Measurements from ENCODE around the gene OR2B6. TPM values are rescaled to one million over a fixed set of nuclear protein-coding genes. Genes with fewer than 3 reads are reported as not detected.

The OR2B6 gene
- total RNA-seq, 1 donor from 2014 or later = not detected

DNA sequence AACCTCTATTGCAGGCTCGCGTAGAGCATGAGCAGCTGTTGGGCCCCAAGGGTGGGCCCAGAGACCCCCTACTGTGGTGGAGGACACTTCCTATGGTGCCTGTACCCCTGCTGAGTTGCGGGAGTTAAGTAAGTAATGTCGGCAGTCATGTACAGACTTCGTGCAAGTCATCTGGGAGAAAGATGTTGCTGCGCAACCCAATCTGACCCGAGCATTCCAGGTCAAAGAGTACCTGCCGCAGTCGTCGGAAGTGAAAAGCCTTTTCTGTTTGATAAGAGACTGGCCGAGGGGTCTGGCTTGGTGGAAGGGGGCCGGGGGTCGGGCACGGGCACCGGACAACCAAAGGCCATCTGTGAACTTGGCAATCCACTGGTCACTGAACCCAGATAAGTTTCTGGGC, 44.3 kb downstream of the OR2B6 start:
- H3K27me3 ChIP-seq = peaks cover 13% of the 10 kb centered on the region
- intact Hi-C loops (cut with DNase I) = no loop called here
- no peak overlapping the region for H3K27ac ChIP-seq
- H3K36me3 ChIP-seq = no peaks in the 10 kb centered on the region
- no peak overlapping the region for H3K4me3 ChIP-seq
- H3K4me1 ChIP-seq = no peaks in the 10 kb centered on the region
- DNase-seq = no peak
- no peak for ATAC-seq
- TF ChIP-seq, protein P1, sequence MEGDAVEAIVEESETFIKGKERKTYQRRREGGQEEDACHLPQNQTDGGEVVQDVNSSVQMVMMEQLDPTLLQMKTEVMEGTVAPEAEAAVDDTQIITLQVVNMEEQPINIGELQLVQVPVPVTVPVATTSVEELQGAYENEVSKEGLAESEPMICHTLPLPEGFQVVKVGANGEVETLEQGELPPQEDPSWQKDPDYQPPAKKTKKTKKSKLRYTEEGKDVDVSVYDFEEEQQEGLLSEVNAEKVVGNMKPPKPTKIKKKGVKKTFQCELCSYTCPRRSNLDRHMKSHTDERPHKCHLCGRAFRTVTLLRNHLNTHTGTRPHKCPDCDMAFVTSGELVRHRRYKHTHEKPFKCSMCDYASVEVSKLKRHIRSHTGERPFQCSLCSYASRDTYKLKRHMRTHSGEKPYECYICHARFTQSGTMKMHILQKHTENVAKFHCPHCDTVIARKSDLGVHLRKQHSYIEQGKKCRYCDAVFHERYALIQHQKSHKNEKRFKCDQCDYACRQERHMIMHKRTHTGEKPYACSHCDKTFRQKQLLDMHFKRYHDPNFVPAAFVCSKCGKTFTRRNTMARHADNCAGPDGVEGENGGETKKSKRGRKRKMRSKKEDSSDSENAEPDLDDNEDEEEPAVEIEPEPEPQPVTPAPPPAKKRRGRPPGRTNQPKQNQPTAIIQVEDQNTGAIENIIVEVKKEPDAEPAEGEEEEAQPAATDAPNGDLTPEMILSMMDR (IDR thresholded peaks at IDR 0.05) = no peak
- H3K9me3 ChIP-seq = no peaks in the 10 kb centered on the region

DNA sequence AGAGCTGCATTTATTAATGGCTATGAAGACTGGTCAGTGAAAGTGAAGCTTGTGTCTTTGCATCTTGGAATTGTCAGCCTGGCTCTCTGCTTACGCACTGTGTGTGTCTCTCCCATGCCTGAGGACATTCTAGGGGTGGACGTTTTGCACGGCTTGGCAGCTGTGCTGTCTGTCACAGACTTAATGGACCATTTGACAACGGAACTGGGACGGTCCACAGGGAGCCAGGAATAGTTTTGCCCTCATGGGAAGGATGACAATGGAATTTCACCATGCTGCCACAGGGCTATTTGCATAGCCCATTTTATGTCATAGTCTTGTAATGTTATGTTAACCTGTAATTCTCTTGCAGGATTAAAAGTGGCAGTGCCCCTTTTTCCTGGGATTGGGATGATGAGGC, 44.7 kb downstream of the OR2B6 start:
- TF ChIP-seq, protein P1 (IDR thresholded peaks at IDR 0.05) = no peak
- DNase-seq (no peak), ATAC-seq (no peak)

DNA sequence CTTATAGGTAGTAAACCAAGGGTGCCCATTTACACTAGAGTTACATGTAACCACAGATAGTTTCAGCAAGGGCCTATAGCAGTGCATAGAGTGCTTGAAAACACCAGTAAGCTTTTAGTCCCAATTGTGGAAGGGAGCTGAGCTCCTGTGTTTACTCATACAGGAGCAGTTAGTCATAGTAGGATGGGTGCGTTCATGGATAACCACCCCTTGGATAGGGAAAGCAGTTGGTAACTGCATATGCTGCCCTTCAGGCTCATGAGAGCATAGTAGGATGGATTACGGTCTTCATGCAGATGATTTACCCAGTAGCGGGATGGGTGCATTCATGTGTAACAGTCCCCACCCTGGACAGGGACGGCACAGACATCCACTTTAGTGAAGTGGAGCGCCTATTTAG, 45.1 kb downstream of the OR2B6 start:
- ATAC-seq (no peak), DNase-seq (no peak)
- Histone ChIP-seq H3K4me3 (no peak overlapping the region), H3K27me3 (peaks cover 13% of the 10 kb centered on the region), H3K36me3 (no peaks in the 10 kb centered on the region), H3K27ac (no peak overlapping the region), H3K4me1 (no peaks in the 10 kb centered on the region), H3K9me3 (no peaks in the 10 kb centered on the region)
- TF ChIP-seq, protein P1 (IDR thresholded peaks at IDR 0.05) = no peak
- intact Hi-C loops (cut with DNase I) = no loop called here

More for the DNA sequence above, 44.7 kb downstream of the OR2B6 start:
- H3K27ac ChIP-seq = no peak overlapping the region
- H3K4me3 ChIP-seq = no peak overlapping the region
- peaks cover 13% of the 10 kb centered on the region for H3K27me3 ChIP-seq
- intact Hi-C loops (cut with DNase I) = no loop called here
- H3K9me3 ChIP-seq = no peaks in the 10 kb centered on the region
- H3K36me3 ChIP-seq = no peaks in the 10 kb centered on the region
- no peaks in the 10 kb centered on the region for H3K4me1 ChIP-seq

DNA sequence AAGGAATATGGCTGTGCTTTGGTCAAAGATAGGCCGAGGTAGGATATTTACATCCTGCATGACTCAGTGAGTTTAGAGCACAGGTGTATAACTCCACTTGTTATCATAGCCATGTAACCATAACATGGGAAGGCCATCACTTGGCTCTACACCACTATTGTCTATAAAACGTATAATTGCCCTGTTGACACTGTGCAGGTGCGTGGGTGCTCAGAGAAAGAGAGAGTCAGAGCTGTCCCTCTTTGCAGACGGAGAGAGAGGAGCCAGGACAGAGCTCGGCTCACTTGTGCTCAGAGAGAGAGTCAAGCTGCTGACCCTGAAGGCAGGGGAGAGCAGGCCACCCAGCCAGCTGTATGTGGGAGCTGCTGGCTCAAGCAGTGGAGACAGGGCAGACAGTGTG, 46.0 kb downstream of the OR2B6 start:
- Histone ChIP-seq H3K36me3 (no peaks in the 10 kb centered on the region), H3K4me1 (no peaks in the 10 kb centered on the region), H3K9me3 (no peaks in the 10 kb centered on the region), H3K4me3 (no peak overlapping the region), H3K27me3 (peaks cover 13% of the 10 kb centered on the region), H3K27ac (no peak overlapping the region)
- TF ChIP-seq, protein P1 (IDR thresholded peaks at IDR 0.05) = no peak
- intact Hi-C loops (cut with DNase I) = no loop called here
- ATAC-seq (no peak), DNase-seq (no peak)

DNA sequence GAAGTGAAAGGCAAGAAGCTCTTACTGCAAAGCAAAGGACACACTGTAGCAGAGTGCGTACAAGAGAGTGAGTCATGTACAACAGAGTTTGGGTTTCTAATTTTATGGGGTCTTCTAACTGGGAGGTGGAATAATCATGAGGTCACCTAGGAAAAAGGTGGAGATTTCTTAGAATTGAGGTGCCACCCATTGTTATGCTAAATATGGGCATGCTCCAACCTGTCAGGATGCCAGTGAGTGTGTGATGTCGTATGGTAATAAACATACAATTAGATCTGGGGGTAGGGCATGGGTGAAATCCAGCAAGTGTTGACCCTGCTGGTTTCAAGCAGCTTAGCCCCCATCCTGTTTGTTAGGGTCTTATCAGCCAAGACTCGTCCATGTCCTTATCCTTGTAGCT, 46.6 kb downstream of the OR2B6 start:
- Histone ChIP-seq H3K4me3 (no peak overlapping the region), H3K27ac (no peak overlapping the region), H3K36me3 (no peaks in the 10 kb centered on the region), H3K27me3 (peaks cover 13% of the 10 kb centered on the region), H3K9me3 (no peaks in the 10 kb centered on the region), H3K4me1 (no peaks in the 10 kb centered on the region)
- no peak for DNase-seq
- no peak for ATAC-seq
- intact Hi-C loops (cut with DNase I) = no loop called here
- TF ChIP-seq, protein P1 (IDR thresholded peaks at IDR 0.05) = no peak
